Measurements from ENCODE around the gene MTARC2.

MTARC2 gene

GRCh38 chr1:220770245-220770913 is 22.3 kb downstream of the MTARC2 start:
- DNase-seq (ENCODE audit: low read depth) = no peak

GRCh38 chr1:220772846-220773245 is 24.7 kb downstream of the MTARC2 start:
- no peak for DNase-seq (ENCODE audit: low read depth)

- no peak for DNase-seq (ENCODE audit: low read depth)
These were observed 27.2 kb downstream of the MTARC2 start for GRCh38 chr1:220775240-220775853.

GRCh38 chr1:220776254-220776653 is 28.1 kb downstream of the MTARC2 start:
- no peak for DNase-seq (ENCODE audit: low read depth)

GRCh38 chr1:220776720-220777326 is 28.7 kb downstream of the MTARC2 start:
- DNase-seq (ENCODE audit: low read depth) = peak; percentile 23

GRCh38 chr1:220783453-220783852 is 35.3 kb downstream of the MTARC2 start:
- DNase-seq (ENCODE audit: low read depth) = no peak

GRCh38 chr1:220784751-220785150 is 36.6 kb downstream of the MTARC2 start:
- DNase-seq (ENCODE audit: low read depth) = no peak

- DNase-seq (ENCODE audit: low read depth) = no peak
These were observed 37.3 kb downstream of the MTARC2 start for GRCh38 chr1:220785166-220786056.

- no peak for DNase-seq (ENCODE audit: low read depth)
These were observed 37.9 kb downstream of the MTARC2 start for GRCh38 chr1:220786057-220786336.

- no peak for DNase-seq (ENCODE audit: low read depth)
These were observed 38.4 kb downstream of the MTARC2 start, which contains the start of gene MTARC1 for GRCh38 chr1:220786337-220787068. Gene MTARC1, plus strand, starts transcription at chr1:220786913. Its CDS starts 32 bp downstream, at chr1:220786945.

GRCh38 chr1:220787069-220787619 is 39.0 kb downstream of the MTARC2 start:
- no peak for DNase-seq (ENCODE audit: low read depth)

GRCh38 chr1:220788900-220789299 is 40.8 kb downstream of the MTARC2 start:
- DNase-seq (ENCODE audit: low read depth) = no peak

GRCh38 chr1:220789532-220790147 is 41.5 kb downstream of the MTARC2 start:
- no peak for DNase-seq (ENCODE audit: low read depth)

- DNase-seq (ENCODE audit: low read depth) = no peak
These were observed 43.2 kb downstream of the MTARC2 start for GRCh38 chr1:220791285-220791684.

GRCh38 chr1:220791956-220792355 is 43.8 kb downstream of the MTARC2 start:
- no peak for DNase-seq (ENCODE audit: low read depth)

- no peak for DNase-seq (ENCODE audit: low read depth)
These were observed 48.4 kb downstream of the MTARC2 start for GRCh38 chr1:220796530-220796929.

GRCh38 chr1:220797044-220797443 is 48.9 kb downstream of the MTARC2 start:
- DNase-seq (ENCODE audit: low read depth) = no peak

GRCh38 chr1:220797553-220797952 is 49.4 kb downstream of the MTARC2 start:
- DNase-seq (ENCODE audit: low read depth) = no peak

- DNase-seq (ENCODE audit: low read depth) = no peak
These were observed 50.2 kb downstream of the MTARC2 start for GRCh38 chr1:220798338-220798737.

- DNase-seq (ENCODE audit: low read depth) = no peak
These were observed 52.1 kb downstream of the MTARC2 start for GRCh38 chr1:220800262-220800661.

All from HS-5 (cell line).